Fibroblast of lung (primary cell): ENCODE measurements around the gene MKNK1.

Experiments
- CTCF ChIP-seq, 2 donors: IDR thresholded peaks in 1 of 2; conservative IDR thresholded peaks in 1 of 2; 1 replicate in 1 of 2; 2 replicates in 1 of 2; pipeline ENCODE4 v1.5.1; 2011 to 2012; ENCODE audit warnings: low read length in 2 of 2, control low read depth in 1 of 2, inconsistent platforms in 1 of 2, low read depth in 1 of 2, mild to moderate bottlenecking in 1 of 2
- EZH2 ChIP-seq: IDR thresholded peaks from 2 replicates; pipeline ENCODE4 v1.5.1; 2012; ENCODE audit warnings: low read length, control low read depth, mild to moderate bottlenecking; ENCODE audit errors: missing control alignments

GRCh38 chr1:46558141-46558963 is 45.7 kb downstream of the MKNK1 start:
- TF ChIP-seq EZH2 (no peak), CTCF (conservative IDR thresholded peaks at IDR 0.05 in 1 of 2, IDR thresholded peaks at IDR 0.05 in 1 of 2; ENCODE audit: low read depth in 1 of 2, low read length in 2 of 2) (no peak)
